Measurements from ENCODE around the gene MRC2.
"Not testable (repeated sequence)": the region's sequence is repeated elsewhere in the genome, so short reads cannot be mapped to it uniquely, and the experiment has no call there.

Gene MRC2

DNA sequence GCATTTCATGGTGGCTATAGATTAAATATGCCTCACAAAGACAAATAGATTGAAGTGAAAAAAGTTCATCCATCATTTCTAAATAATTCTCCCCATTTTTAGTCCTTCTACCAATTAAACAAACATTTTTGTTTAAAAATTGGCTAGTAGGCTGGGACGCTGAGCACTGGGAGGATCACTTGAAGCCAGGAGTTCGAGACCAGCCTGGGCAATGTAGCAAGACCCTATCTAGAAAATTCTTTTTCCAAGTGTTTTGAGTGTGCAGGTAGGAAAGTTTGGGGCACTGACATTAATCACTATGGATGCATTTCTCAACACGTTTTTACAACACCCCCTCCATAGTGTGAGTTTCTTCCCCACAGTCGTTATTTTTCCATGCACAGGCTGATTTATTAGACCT, 56.7 kb downstream of the MRC2 start:
- no peak for DNase-seq

DNA sequence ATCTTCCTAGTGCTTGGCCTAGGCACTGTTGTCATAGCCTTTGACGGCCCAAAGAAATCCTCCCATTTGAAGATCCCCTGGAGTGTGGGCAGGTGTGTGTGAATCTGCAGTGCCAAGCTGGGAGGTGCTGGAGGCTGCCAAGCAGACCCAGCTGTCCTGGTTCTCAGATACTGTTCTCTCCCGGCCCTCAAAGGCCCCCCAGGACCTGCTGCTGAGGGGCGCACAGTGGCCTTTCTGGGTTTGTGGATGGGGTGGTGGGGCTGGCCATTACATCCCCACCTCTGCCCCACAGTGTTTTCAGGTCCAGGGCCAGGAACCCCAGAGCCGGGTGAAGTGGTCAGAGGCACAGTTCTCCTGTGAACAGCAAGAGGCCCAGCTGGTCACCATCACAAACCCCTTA, 60.5 kb downstream of the MRC2 start:
- DNase-seq, result no peak

DNA sequence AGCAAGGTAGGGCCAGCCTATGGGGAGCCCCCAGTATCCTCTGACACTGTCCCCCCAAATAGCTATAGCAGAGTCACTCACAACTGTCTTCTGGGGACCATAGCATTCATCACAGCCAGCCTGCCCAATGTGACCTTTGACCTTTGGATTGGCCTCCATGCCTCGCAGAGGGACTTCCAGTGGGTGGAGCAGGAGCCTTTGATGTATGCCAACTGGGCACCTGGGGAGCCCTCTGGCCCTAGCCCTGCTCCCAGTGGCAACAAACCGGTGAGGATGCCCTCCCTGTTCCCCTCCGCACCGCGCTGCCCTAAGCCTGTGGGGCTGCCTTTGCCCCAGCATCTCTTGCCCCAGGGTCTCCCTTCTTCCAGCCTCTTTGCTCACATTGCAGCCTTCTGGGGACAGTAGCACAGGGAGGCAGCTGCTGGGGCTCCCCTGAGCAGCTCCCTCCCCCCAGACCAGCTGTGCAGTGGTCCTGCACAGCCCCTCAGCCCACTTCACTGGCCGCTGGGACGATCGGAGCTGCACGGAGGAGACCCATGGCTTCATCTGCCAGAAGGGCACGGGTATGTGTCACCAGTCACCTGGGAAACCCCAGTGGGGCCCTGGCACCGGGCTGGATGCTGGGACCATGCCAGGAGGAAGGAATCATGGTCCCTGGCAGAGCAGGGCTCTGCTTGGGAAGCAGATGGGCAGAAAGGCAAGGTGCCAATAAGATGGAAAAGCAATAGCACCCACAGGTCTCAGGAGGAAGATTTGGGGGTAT, 61.1 kb downstream of the MRC2 start:
- DNase-seq, result no peak

DNA sequence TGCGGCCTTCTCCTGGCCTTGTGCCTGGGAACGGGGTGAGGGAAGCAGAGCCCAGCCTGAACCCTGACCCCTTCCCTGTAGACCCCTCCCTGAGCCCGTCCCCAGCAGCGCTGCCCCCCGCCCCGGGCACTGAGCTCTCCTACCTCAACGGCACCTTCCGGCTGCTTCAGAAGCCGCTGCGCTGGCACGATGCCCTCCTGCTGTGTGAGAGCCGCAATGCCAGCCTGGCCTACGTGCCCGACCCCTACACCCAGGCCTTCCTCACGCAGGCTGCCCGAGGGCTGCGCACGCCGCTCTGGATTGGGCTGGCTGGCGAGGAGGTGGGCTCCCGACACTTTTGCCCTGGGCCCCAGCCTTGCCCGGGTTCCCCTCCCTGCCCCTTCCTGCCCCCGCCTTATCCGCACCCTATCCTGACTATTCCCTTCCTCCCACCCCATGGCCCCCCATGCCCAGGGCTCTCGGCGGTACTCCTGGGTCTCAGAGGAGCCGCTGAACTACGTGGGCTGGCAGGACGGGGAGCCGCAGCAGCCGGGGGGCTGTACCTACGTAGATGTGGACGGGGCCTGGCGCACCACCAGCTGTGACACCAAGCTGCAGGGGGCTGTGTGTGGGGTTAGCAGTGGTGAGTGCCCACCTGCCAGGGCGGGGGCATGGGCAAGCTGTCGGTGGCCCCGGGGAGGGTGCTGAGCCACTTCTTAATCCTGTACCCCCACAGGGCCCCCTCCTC, 62.1 kb downstream of the MRC2 start:
- DNase-seq, result no peak

DNA sequence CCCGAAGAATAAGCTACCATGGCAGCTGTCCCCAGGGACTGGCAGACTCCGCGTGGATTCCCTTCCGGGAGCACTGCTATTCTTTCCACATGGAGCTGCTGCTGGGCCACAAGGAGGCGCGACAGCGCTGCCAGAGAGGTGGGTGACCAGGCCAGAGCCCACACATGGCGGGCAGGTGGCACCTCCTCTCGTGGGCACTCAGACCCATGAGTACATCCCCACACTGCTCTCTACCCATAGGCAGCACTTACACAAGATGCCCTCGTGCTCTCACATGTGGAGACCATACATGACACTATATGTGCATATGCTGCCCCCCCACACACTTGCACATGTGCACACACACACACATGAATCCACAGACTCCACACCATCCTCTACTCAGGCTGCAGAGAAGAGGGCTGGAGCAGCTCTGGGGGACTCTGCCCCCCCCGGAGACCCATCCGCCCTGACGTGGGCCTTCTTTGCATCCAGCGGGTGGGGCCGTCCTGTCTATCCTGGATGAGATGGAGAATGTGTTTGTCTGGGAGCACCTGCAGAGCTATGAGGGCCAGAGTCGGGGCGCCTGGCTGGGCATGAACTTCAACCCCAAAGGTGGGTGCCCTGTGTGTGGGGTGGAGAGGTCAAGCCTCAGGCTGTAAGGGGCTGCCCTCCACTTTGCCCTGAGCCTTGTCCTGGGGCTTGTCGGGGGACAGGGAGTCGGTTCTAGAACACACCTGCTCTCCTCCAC, 62.9 kb downstream of the MRC2 start:
- no peak for DNase-seq

DNA sequence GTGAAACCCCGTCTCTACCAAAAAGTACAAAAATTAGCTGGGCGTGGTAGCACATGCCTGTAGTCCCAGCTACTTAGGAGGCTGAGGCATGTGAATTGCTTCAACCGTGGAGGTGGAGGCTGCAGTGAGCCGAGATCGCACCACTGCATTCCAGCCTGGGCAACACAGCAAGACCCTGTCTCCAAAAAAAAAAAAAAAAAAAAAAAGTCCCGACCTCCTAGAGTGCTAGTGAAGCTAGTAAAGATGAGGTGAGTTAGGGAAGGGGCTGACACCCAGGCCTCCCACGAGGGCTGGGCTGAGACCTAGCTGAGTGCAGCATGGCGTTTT, 64.1 kb downstream of the MRC2 start:
- not testable (repeated sequence) for DNase-seq

DNA sequence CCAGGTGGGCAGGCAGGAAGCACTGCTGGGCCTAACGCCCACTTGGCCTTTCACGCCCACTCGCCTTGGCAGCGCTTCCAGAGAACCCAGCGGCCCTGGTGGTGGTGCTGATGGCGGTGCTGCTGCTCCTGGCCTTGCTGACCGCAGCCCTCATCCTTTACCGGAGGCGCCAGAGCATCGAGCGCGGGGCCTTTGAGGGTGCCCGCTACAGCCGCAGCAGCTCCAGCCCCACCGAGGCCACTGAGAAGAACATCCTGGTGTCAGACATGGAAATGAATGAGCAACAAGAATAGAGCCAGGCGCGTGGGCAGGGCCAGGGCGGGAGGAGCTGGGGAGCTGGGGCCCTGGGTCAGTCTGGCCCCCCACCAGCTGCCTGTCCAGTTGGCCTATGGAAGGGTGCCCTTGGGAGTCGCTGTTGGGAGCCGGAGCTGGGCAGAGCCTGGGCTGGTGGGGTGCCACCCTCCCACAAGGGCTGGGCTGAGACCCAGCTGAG, 64.7 kb downstream of the MRC2 start:
- DNase-seq, result no peak

DNA sequence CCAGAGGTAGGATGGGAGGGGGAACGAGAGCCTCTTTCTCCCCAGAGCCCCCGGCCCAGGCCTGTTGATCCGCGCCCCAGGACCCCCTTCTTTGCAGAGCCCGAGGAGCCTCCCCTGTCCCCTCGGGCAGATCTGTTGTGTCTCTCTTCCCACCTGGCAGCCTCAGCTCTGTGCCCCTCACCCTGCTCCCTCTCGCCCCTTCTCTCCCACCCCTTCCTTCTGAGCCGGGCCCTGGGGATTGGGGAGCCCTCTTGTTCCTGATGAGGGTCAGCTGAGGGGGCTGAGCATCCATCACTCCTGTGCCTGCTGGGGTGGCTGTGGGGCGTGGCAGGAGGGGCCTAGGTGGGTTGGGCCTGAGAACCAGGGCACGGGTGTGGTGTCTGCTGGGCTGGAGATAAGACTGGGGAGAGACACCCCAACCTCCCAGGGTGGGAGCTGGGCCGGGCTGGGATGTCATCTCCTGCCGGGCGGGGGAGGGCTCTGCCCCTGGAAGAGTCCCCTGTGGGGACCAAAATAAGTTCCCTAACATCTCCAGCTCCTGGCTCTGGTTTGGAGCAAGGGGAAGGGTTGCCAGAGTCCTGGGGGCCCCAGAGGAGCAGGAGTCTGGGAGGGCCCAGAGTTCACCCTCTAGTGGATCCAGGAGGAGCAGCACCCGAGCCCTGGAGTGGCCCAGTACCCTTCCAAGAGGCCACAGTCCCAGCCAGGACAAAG, 65.4 kb downstream of the MRC2 start:
- DNase-seq, result no peak

DNA sequence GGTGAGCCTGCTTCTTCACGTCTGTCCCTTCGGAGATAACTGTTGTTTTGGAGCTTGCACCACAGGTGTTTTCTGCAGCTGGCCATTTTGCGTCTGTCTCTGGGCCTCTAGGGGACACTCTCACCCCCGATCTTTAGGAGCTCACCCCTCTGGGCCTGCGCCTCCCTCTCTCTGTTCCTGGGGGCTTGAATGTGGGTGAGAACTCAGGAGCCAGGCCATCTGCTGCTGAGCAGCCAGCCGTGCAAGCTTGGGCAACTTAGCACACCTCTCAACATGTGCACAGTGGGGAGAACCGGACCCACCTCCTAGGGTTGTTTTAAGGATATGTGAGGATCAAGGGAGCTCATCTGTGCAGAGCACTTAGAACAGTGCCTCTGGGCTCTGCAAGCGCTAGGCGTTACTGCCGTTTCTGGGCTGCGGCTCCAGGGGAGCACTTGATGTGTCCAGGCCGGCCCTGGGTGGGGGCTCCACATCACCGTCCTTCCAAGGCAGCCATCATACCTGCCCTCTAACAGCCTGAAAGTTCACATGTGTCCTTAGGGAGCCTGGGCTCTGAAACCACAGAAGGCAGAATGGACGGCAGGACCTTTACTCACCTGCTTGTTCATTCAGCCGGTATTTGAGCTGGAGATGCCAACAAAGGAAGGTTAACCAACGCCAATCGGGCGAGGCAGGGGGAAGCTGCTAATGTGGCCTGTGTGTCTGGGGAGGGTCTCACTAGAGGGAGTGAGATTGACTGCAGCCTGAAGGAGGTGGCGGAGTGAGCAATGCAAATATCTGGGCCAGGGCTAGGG, 66.3 kb downstream of the MRC2 start:
- no peak for DNase-seq

DNA sequence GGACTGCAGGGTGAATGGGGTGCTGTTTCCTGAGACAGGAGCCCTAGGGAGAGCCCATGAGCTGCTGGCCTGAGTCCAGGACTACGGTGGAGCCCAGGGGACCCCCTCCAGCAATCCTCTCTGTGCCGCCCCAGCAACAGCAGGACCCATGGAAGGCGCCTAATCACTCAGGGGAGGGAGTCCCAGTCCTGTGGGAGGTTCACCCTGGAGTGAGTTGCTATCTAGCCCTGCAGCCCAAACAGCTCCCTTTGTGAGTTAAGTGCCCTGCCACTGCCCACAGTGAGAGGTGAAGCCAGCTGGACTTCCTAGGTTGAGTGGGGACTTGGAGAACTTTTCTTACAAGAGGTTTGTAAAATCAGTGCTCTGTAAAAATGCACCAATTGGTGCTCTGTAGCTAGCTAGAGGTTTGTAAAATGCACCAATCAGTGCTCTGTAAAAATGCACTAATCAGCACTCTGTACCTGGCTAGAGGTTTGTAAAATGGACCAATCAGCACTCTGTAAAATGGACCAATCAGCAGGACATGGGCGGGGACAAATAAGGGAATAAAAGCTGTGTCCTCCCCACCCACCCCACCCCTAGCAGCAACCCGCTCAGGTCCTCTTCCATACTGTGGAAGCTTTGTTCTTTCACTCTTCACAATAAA, 67.7 kb downstream of the MRC2 start:
- not testable (repeated sequence) for DNase-seq

DNA sequence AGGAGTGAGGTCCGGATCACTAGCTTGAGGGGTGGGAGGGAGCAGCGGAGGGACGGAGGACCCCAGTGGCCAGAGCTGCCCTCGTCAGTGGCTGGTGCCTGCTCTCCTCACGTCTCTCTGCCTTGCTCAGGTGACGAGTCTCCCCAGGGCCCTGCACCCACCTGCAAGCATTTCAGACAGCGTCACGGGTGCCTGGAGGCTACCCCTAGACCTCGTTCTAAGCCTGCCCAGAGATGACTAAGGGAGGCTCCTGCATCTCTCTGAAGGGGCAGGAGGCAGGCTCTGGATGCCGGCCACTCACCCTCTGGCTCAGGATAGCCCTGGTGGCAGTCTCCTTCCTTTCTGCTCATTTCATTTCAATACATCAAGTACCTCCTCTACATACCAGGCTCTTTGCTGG, 68.8 kb downstream of the MRC2 start:
- DNase-seq, result no peak

DNA sequence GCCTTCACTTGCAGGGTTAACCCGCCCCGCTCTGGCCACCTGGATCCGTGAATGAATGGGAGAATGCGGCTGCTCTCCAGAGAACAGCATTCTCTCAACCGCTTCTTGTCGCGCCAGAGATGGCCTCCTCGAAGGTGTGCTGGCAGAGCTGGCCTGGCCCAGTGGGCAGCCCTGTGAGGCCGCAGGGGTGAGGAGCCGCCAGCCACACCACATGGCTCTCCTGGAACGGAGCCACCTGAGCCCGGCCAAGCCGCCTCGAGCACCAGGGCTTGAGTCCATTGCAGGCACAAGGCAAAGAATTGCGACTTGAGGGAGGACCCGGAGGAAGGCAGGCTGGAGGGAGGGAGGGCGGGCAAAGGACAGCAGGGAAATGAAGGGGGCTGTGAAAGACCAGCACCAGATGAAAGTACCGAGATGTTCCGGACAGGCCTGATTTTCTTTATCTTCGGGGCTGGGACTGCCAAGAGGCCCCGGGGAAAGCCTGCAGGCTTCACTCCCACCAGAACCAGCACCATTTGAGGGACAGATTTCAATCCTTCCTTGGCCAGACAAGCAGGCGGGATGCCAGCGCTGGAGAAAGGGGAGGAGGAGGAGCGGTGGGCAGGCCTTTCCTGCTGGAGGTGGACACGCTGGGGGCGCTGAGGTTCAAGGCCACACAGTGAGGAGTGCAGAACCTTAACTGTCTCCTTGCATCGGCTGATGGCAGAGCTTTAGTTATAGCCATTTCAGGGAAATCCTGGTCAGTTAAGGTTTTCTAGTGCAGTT, 69.4 kb downstream of the MRC2 start:
- peak in 1 of 2 donors; percentile 15 for DNase-seq

DNA sequence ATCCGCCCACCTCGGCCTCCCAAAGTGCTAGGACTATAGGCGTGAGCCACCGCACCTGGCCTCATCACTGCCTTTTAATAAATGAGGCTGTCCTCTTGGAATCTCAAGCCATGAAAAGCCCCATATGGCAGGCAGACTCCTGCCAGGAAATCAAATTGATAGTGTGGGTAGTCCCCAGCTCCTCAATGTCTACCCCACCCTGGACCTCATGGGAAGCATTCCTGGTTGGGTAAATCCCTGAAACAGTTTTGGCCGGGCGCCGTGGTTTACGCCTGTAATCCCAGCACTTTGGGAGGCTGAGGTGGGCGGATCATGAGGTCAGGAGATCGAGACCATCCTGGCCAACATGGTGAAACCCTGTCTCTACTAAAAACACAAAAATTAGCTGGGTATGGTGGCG, 71.0 kb downstream of the MRC2 start:
- DNase-seq, result not testable (repeated sequence)

DNA sequence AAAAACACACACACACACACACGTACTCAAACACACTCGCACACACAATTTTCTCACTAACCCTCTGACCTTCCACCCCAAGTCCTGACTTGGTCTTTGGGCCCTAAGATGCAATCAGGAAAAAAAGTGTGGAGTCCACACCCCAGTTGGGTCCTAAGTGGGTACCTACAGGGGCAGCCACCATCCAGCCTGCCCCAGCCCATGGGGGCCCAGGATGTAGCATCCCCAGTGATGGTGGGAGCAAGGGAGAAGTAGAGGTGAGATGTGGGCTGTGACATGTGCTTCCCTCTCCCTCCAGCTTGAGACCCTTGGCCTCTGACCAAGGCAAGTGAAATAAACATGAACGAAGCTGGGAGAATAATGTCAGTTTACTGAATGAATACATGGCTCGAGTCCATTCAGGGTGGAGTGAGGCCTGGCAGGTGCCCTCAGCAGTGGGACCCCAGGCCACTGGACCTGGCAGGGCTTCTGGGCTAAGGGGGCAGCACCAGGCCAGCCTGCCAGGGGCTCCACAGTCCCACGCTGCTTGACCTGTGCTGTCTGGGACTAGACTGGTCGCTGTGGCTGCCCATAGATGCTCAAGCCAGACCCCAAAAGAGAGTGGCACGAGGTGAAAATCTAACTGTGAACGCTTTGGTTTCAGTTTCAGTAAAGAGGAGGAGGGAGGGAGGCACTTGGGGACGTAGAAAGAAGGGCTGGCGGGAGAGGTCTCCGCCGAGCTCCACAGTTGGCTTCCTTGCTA, 73.7 kb downstream of the MRC2 start:
- no peak for DNase-seq

DNA sequence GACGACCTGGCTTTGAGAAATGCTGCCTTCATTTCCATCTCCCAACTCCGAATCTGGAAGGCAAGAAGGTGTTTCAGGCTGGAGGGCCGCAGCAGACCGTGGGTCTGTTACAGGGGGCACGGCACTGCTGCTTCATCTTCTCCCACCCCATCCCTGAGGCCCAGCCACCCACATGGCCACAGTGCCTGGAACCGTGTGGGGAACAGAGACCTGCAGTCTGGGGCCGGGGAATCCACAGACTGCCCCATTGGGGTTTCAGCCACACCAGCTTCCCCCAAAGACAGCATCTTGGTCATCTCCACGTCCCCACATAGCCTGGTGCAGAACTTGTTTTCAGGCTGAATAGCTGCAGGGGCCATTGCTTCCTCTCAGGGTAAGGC, 74.2 kb downstream of the MRC2 start:
- no peak for DNase-seq

DNA sequence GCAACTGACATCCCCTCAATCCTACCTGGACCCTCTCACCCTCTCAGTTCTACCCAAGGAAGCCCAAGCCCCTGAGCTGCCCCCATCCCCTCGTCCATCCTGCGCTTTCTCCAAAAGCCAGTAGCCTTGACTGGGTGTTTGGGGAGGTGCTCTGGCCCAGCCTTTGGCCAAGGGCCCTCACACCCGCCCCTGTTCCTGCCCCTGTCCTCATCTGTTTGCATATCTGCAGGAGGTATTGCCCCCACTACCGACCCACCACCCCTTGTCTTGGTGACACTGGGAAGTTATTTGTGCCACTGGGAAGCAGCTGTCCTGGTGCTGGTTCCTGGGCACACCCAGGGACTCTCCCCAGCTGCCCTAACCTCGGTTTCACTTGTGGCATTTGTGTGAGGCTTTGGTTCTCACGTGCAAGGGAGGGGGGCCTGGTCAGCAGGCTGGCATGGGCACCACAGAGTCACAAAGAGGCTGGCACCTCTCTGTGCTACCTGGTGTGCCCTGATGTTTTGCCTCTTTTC, 75.3 kb downstream of the MRC2 start:
- no peak for DNase-seq

DNA sequence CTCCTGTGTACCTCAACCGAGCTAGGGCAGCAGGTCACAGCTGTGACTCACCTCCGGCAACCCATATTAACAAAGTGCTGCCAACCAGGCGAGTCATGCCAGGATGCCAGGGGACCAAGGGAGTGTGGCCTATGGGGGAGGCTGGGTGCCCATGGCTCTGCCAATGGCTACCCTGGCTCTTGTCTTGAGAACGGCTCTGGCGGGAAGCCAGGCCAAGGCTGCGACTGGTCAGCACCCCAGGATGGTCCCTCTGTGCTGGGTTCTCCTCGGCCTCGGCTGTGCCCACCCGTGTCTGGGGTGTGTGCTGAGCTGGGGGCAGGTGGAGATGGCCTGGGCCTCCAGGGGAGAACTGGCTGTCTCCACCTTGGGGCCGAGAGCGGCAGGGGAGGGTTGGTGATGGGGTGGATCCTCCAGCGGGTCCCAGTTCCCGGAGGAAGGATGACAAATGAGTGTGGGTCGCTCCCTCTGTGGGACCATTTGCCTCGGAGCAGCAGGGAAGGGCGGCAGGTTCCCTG, 75.8 kb downstream of the MRC2 start:
- DNase-seq, result no peak

DNA sequence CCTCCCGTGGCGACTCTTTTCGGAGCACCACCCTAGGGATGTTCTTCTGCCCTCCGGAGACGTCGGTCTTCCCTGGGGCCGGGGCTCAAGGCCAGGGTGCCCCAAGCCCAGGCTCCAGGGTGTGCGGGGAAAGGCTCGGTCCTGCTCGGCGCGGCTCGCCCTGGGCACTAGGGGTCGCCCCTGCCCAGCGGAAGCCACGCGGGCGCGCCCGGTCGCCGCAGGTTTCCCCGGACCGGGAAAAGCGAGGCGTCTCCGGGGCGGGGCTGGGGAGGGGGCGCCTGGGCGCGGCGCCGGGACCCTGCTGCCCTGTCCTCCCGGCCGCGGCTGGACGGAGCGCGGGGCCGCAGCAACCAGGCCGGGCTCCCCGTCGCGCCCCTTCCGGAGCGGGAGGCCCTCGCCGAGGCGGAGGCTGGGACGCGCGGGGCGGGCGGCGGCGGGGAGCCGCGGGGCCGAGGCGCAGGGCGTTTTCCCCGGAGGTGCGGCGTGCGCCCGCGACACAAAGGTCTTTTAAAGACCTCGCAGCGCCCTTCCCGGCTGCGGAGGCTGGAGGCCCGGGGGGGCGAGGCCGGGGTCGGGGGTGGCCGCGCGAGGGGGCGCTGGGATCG, 76.4 kb downstream of the MRC2 start:
- DNase-seq, result peak; percentile 55 to 80

DNA sequence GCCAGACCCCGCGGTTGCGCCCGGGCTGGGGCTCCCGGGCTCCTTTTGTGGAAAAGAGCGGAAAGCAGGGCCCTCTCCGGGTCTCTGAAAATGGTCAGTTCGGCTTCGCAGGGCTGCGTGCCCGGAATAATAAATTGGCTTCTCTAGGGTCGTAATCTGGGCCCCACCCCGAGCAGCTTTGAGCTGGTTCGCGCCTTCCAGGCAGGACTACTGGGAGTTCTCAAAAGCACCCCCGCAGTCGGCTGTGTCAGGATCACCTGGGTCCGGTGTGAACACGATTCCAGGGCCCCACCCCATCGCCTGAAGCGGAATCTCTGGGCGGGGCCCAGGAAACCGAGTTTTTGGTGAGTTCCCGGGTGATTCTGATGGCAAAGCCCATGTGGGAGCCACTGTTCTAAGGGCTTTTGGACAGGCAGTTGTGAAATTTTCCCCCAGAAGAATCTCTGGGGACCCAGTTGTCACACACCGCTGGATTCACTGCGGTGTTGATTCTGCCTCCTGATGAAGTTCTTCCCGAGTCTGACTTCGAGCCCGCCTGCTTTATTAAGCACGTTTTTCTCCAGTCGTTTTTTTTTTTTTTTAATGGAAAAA, 77.0 kb downstream of the MRC2 start:
- DNase-seq, result peak in 1 of 2 donors; percentile 31

Data from hippocampal formation (tissue), 2 donors.